GM21576 (cell line): Measurements from ENCODE around the gene SLC6A9.
A peak's percentile ranks its signal among the peaks of the same experiment; 100 is the strongest.

Experiments
- ATAC-seq: cut with Tn5 transposase; IDR thresholded peaks from one replicate; pipeline ENCODE4 v1.9.1; 2021; ENCODE audit warnings: mild to moderate bottlenecking, moderate library complexity; ENCODE audit not compliant: unreplicated experiment

SLC6A9 gene

GRCh38 chr1:44008259-44008658 lies 23.0 kb downstream of the SLC6A9 start:
- ATAC-seq, result no peak

GRCh38 chr1:44002606-44003157 lies 28.6 kb downstream of the SLC6A9 start:
- ATAC-seq, result no peak

GRCh38 chr1:44002165-44002564 lies 29.1 kb downstream of the SLC6A9 start:
- no peak for ATAC-seq

- ATAC-seq, result no peak
Observed at GRCh38 chr1:44000122-44000665, 31.1 kb downstream of the SLC6A9 start.

GRCh38 chr1:43999455-43999854 lies 31.8 kb downstream of the SLC6A9 start:
- no peak for ATAC-seq

GRCh38 chr1:43998000-43998378 lies 33.3 kb downstream of the SLC6A9 start:
- ATAC-seq, result no peak

GRCh38 chr1:43997295-43997999 lies 33.8 kb downstream of the SLC6A9 start:
- ATAC-seq, result no peak

- ATAC-seq, result no peak
Observed at GRCh38 chr1:43996733-43997115, 34.5 kb downstream of the SLC6A9 start.

GRCh38 chr1:43995984-43996732 lies 35.1 kb downstream of the SLC6A9 start:
- ATAC-seq, result no peak

GRCh38 chr1:43994794-43995790 lies 36.2 kb downstream of the SLC6A9 start:
- no peak for ATAC-seq

GRCh38 chr1:43994071-43994470 lies 37.2 kb downstream of the SLC6A9 start:
- no peak for ATAC-seq

GRCh38 chr1:43993206-43993914 lies 37.9 kb downstream of the SLC6A9 start:
- no peak for ATAC-seq

- ATAC-seq, result no peak
Observed at GRCh38 chr1:43992232-43992995, 38.8 kb downstream of the SLC6A9 start.

- peak; percentile 62 for ATAC-seq
Observed at GRCh38 chr1:43991476-43992231, 39.6 kb downstream of the SLC6A9 start, which contains the start of gene CCDC24. TSS of gene CCDC24 (plus strand) at chr1:43991599. CDS start at chr1:43991879, 280 bp downstream.

- no peak for ATAC-seq
Observed at GRCh38 chr1:43991200-43991475, 40.1 kb downstream of the SLC6A9 start.

GRCh38 chr1:43990271-43991199 lies 40.7 kb downstream of the SLC6A9 start:
- ATAC-seq, result no peak

- ATAC-seq, result no peak
Observed at GRCh38 chr1:43987159-43987902, 43.9 kb downstream of the SLC6A9 start.
